GM19328 (cell line): Measurements from ENCODE around the gene SPRR2A.
"Not testable (repeated sequence)": the region's sequence is repeated elsewhere in the genome, so short reads cannot be mapped to it uniquely, and the experiment has no call there.

Experiments
- ATAC-seq: cut with Tn5 transposase; IDR thresholded peaks from one replicate; pipeline ENCODE4 v1.9.1; 2021; ENCODE audit warnings: mild to moderate bottlenecking, moderate library complexity; ENCODE audit not compliant: unreplicated experiment

The SPRR2A gene

DNA sequence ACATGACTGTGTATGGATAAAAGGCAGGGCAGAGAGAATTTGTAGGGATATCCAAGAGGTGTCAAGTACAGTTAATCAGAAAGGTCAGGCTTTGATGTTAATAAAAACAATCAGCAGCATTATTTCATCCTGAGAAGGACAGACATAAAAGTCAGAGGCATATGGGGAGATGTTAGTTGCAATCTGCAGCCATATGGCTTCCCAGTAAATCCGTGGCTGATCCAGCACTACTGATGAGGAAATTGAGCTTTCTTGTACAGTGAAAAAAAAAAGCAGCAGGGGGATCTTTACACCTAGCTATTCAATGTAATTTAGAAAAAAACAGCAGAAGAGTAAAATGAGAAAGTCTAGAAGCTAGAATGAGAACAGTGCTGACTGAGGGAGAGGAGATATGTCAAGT is 28.5 kb downstream of the SPRR2A start:
- no peak for ATAC-seq

DNA sequence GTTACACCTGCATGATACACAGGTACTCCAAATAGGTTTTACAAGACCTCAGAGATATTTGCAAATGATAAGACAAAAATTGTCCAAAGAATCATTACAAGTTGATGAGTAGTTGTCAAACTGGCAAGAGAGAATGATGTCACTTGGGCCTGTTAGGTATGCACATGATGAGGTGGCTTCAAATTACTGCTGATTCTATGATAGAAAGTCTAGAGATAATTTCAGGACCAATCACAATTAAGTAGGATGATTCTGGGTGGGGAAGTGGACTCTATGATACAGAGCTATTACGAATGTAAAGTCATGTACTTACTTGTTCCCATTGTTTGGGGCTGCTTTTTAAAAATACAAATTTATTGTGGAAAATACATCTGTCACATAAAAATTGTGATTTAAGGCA is 31.5 kb downstream of the SPRR2A start:
- no peak for ATAC-seq

GRCh38 chr1:153024413-153024812 is 32.9 kb downstream of the SPRR2A start:
- ATAC-seq, result no peak

GRCh38 chr1:153023109-153023508 is 34.2 kb downstream of the SPRR2A start:
- ATAC-seq, result no peak

- not testable (repeated sequence) for ATAC-seq
Measured at GRCh38 chr1:153022340-153022739, 35.0 kb downstream of the SPRR2A start.

GRCh38 chr1:153021829-153022228 is 35.5 kb downstream of the SPRR2A start:
- not testable (repeated sequence) for ATAC-seq

- not testable (repeated sequence) for ATAC-seq
Measured at GRCh38 chr1:153011235-153011758, 46.0 kb downstream of the SPRR2A start.
